SK-N-SH treated with all-trans-retinoic acid at 6 μM for 48 hours (cell line): ENCODE measurements around the gene TRIM6.

Experiments
- ATAC-seq: fragments of 200-7000 bp; cut with Tn5 transposase; 3 replicates; pipeline ENCODE4 v1.9.1; 2020; ENCODE audit warnings: mild to moderate bottlenecking, moderate library complexity
- ARNTL ChIP-seq: fragments of 450-650 bp; formaldehyde crosslinking; IDR thresholded peaks from 2 replicates; pipeline ENCODE4 v1.5.0; 2020; ENCODE audit warnings: low read depth, mild to moderate bottlenecking, moderate library complexity, borderline replicate concordance
- BACH2 ChIP-seq: fragments of 250-450 bp; sonication (Bioruptor Pico); IDR thresholded peaks from 2 replicates; pipeline ENCODE4 v1.9.0; 2021; ENCODE audit warnings: mild to moderate bottlenecking, borderline replicate concordance
- CREB5 ChIP-seq: fragments of 250-450 bp; sonication (Bioruptor Pico); IDR thresholded peaks from 2 replicates; pipeline ENCODE4 v1.5.1; 2020; ENCODE audit warnings: low read depth, mild to moderate bottlenecking, moderate library complexity
- CSDC2 ChIP-seq: fragments of 250-450 bp; sonication (Bioruptor Pico); IDR thresholded peaks from 2 replicates; pipeline ENCODE4 v1.5.0; 2020; ENCODE audit warnings: mild to moderate bottlenecking, moderate library complexity
- CSRNP3 ChIP-seq: fragments of 250-450 bp; sonication (Bioruptor Pico); IDR thresholded peaks from 2 replicates; pipeline ENCODE4 v1.5.1; 2021; ENCODE audit warnings: mild to moderate bottlenecking, moderate library complexity
- ESRRG ChIP-seq: fragments of 250-450 bp; sonication (Bioruptor Pico); IDR thresholded peaks from 2 replicates; pipeline ENCODE4 v1.6.1; 2021; ENCODE audit warnings: mild to moderate bottlenecking
- GLIS3 ChIP-seq: fragments of 250-450 bp; sonication (Bioruptor Pico); IDR thresholded peaks from 2 replicates; pipeline ENCODE4 v1.5.0; 2020; ENCODE audit warnings: mild to moderate bottlenecking, moderate library complexity
- ISL1 ChIP-seq: fragments of 250-450 bp; sonication (Bioruptor Pico); IDR thresholded peaks from 2 replicates; pipeline ENCODE4 v2.1.2; 2022; ENCODE audit warnings: mild to moderate bottlenecking, moderate library complexity
- PATZ1 ChIP-seq: fragments of 250-450 bp; sonication (Bioruptor Pico); IDR thresholded peaks from 2 replicates; pipeline ENCODE4 v1.8.0; 2020; ENCODE audit warnings: mild to moderate bottlenecking, moderate library complexity, borderline replicate concordance
- POU6F1 ChIP-seq: fragments of 250-450 bp; sonication (Bioruptor Pico); IDR thresholded peaks from 2 replicates; pipeline ENCODE4 v1.8.0; 2021; ENCODE audit warnings: low read depth, mild to moderate bottlenecking, moderate library complexity, borderline replicate concordance
- PPARA ChIP-seq: fragments of 250-450 bp; sonication (Bioruptor Pico); IDR thresholded peaks from 2 replicates; pipeline ENCODE4 v1.5.0; 2020; ENCODE audit warnings: mild to moderate bottlenecking, borderline replicate concordance
- RARB ChIP-seq: fragments of 250-450 bp; sonication (Bioruptor Pico); IDR thresholded peaks from 2 replicates; pipeline ENCODE4 v1.8.0; 2021; ENCODE audit warnings: mild to moderate bottlenecking, moderate library complexity
- SNAI2 ChIP-seq: fragments of 250-450 bp; sonication (Bioruptor Pico); IDR thresholded peaks from 2 replicates; pipeline ENCODE4 v1.5.0; 2020; ENCODE audit warnings: mild to moderate bottlenecking, moderate library complexity
- TCF4 ChIP-seq: fragments of 250-450 bp; sonication (Bioruptor Pico); IDR thresholded peaks from 2 replicates; pipeline ENCODE4 v1.8.0; 2021; ENCODE audit warnings: mild to moderate bottlenecking, moderate library complexity, borderline replicate concordance
- TOX ChIP-seq: fragments of 250-450 bp; sonication (Bioruptor Pico); IDR thresholded peaks from 2 replicates; pipeline ENCODE4 v1.8.0; 2021; ENCODE audit warnings: mild to moderate bottlenecking, moderate library complexity, borderline replicate concordance
- TSHZ2 ChIP-seq: fragments of 250-450 bp; sonication (Bioruptor Pico); IDR thresholded peaks from 2 replicates; pipeline ENCODE4 v1.5.0; 2020; ENCODE audit warnings: mild to moderate bottlenecking, moderate library complexity
- ZC3H10 ChIP-seq: fragments of 250-450 bp; sonication (Bioruptor Pico); IDR thresholded peaks from 2 replicates; pipeline ENCODE4 v1.5.1; 2021; ENCODE audit warnings: mild to moderate bottlenecking, moderate library complexity
- ZFP3 ChIP-seq: fragments of 250-450 bp; sonication (Bioruptor Pico); IDR thresholded peaks from 2 replicates; pipeline ENCODE4 v1.5.0; 2020; ENCODE audit warnings: mild to moderate bottlenecking, moderate library complexity
- ZFP30 ChIP-seq: fragments of 450-650 bp; formaldehyde crosslinking; IDR thresholded peaks from 2 replicates; pipeline ENCODE4 v1.5.0; 2022; ENCODE audit warnings: mild to moderate bottlenecking, moderate library complexity
- ZNF565 ChIP-seq: fragments of 450-650 bp; formaldehyde crosslinking; conservative IDR thresholded peaks from 2 replicates; pipeline ENCODE4 v1.5.0; 2020; ENCODE audit warnings: low read depth, mild to moderate bottlenecking, moderate library complexity
- ZNF70 ChIP-seq: fragments of 450-650 bp; formaldehyde crosslinking; IDR thresholded peaks from 2 replicates; pipeline ENCODE4 v1.5.0; 2020; ENCODE audit warnings: mild to moderate bottlenecking, moderate library complexity
- ZNF8 ChIP-seq: fragments of 450-650 bp; formaldehyde crosslinking; IDR thresholded peaks from 2 replicates; pipeline ENCODE4 v1.5.0; 2020; ENCODE audit warnings: mild to moderate bottlenecking, moderate library complexity

The TRIM6 gene

GRCh38 chr11:5643585-5643984 is 47.1 kb downstream of the TRIM6 start:
- TF ChIP-seq TOX (CRISPR knock-in tag) (no peak), SNAI2 (no peak), CREB5 (CRISPR knock-in tag) (no peak), CSDC2 (CRISPR knock-in tag) (no peak), RARB (CRISPR knock-in tag) (no peak), PPARA (CRISPR knock-in tag) (no peak), ESRRG (CRISPR knock-in tag) (no peak), POU6F1 (no peak), PATZ1 (CRISPR knock-in tag) (no peak), ZC3H10 (CRISPR knock-in tag) (no peak), ZNF565 (CRISPR knock-in tag) (no peak), ISL1 (no peak), ARNTL (CRISPR knock-in tag) (no peak), TSHZ2 (CRISPR knock-in tag) (no peak), ZNF8 (CRISPR knock-in tag) (no peak), ZNF70 (CRISPR knock-in tag) (no peak), TCF4 (CRISPR knock-in tag) (no peak), ZFP30 (CRISPR knock-in tag) (no peak)
- no peak for ATAC-seq

GRCh38 chr11:5646139-5646538 is 49.7 kb downstream of the TRIM6 start:
- TF ChIP-seq ISL1 = no peak
- TF ChIP-seq, all 23 proteins: peak for 0
- no peak for ATAC-seq

- ATAC-seq = no peak
- TF ChIP-seq ZNF565 (CRISPR knock-in tag) = no peak
- no peak for TF ChIP-seq TOX (CRISPR knock-in tag)
- TF ChIP-seq GLIS3 (CRISPR knock-in tag) = no peak
- TF ChIP-seq ZFP30 (CRISPR knock-in tag) = no peak
- TF ChIP-seq CREB5 (CRISPR knock-in tag) = no peak
- TF ChIP-seq RARB (CRISPR knock-in tag) = no peak
- no peak for TF ChIP-seq ARNTL (CRISPR knock-in tag)
- TF ChIP-seq POU6F1 = no peak
- no peak for TF ChIP-seq ISL1
- no peak for TF ChIP-seq CSRNP3
- TF ChIP-seq BACH2 (CRISPR knock-in tag) = no peak
- TF ChIP-seq TSHZ2 (CRISPR knock-in tag) = no peak
- no peak for TF ChIP-seq ZC3H10 (CRISPR knock-in tag)
- no peak for TF ChIP-seq ZNF8 (CRISPR knock-in tag)
- TF ChIP-seq SNAI2 = no peak
- no peak for TF ChIP-seq PPARA (CRISPR knock-in tag)
- TF ChIP-seq ZNF70 (CRISPR knock-in tag) = no peak
- TF ChIP-seq TCF4 (CRISPR knock-in tag) = no peak
- no peak for TF ChIP-seq ZFP3 (CRISPR knock-in tag)
These were observed 59.0 kb downstream of the TRIM6 start for GRCh38 chr11:5655474-5655873.
